CD4-positive, alpha-beta memory T cell (primary cell): Measurements from ENCODE around the gene RNU7-1. TPM values are rescaled to one million over a fixed set of nuclear protein-coding genes. Genes with fewer than 3 reads are reported as not detected.
A peak's percentile ranks its signal among the peaks of the same experiment; 100 is the strongest.

ENCODE experiments used
- CTCF ChIA-PET: fragments of 350-600 bp; sonication (Branson Sonifier 250); formaldehyde crosslinking; loops from one replicate; lab custom pipeline; 2021; ENCODE audit warnings: inconsistent platforms; ENCODE audit not compliant: partially characterized antibody; lab: Charles Lee
- POLR2A ChIA-PET: fragments of 350-600 bp; sonication (Branson Sonifier 250); formaldehyde crosslinking; loops from one replicate; lab custom pipeline; 2021; ENCODE audit not compliant: partially characterized antibody; lab: Charles Lee
- DNase-seq, 5 donors: peaks; one replicate each; pipeline versions ENCODE4 v3.0.0 to v3.0.0-alpha.2; 2020 to 2022; ENCODE audit warnings: mixed read lengths in 1 of 5
- H3K27ac ChIP-seq: one replicate; pipeline ENCODE4 v1.7.0; 2013; ENCODE audit warnings: low read depth, low read length
- H3K27me3 ChIP-seq: 2 replicates; pipeline ENCODE4 v1.7.0; 2013; ENCODE audit warnings: mild to moderate bottlenecking, low read length, moderate library complexity; ENCODE audit not compliant: insufficient read depth
- H3K36me3 ChIP-seq: 2 replicates; pipeline ENCODE4 v1.7.0; 2013; ENCODE audit warnings: mild to moderate bottlenecking, low read length, moderate library complexity; ENCODE audit not compliant: insufficient read depth
- H3K4me1 ChIP-seq: 2 replicates; pipeline ENCODE4 v1.7.0; 2013; ENCODE audit warnings: mild to moderate bottlenecking, low read length, moderate library complexity; ENCODE audit not compliant: insufficient read depth
- H3K4me3 ChIP-seq, 2 donors: one replicate each; pipeline ENCODE4 v1.7.0; 2013; ENCODE audit warnings: low read length in 2 of 2, mild to moderate bottlenecking in 1 of 2
- H3K9me3 ChIP-seq, 2 donors: one replicate each; pipeline ENCODE4 v1.7.0; 2013; ENCODE audit warnings: low read length in 2 of 2, control low read depth in 1 of 2; ENCODE audit not compliant: control insufficient read depth in 1 of 2
- H3K27ac Mint-ChIP-seq, 7 donors: one replicate each; pipeline ENCODE4 v1.8.0; 2020 to 2021; ENCODE audit warnings: mixed read lengths in 7 of 7, mild to moderate bottlenecking in 6 of 7, inconsistent platforms in 3 of 7, moderate library complexity in 3 of 7
- H3K27me3 Mint-ChIP-seq, 2 donors: one replicate each; pipeline ENCODE4 v1.8.0; 2020 to 2021; ENCODE audit warnings: mixed read lengths in 2 of 2
- H3K36me3 Mint-ChIP-seq, 2 donors: one replicate each; pipeline ENCODE4 v1.8.0; 2020 to 2021; ENCODE audit warnings: mixed read lengths in 2 of 2, inconsistent platforms in 1 of 2, mild to moderate bottlenecking in 1 of 2
- H3K4me1 Mint-ChIP-seq, 4 donors: one replicate each; pipeline ENCODE4 v1.8.0; 2020 to 2021; ENCODE audit warnings: mixed read lengths in 4 of 4, mild to moderate bottlenecking in 1 of 4
- H3K4me3 Mint-ChIP-seq, 8 donors: one replicate each; pipeline ENCODE4 v1.8.0; 2020 to 2021; ENCODE audit warnings: mixed read lengths in 8 of 8, mild to moderate bottlenecking in 7 of 8, moderate library complexity in 6 of 8, inconsistent platforms in 3 of 8
- H3K9me3 Mint-ChIP-seq, 8 donors: one replicate each; pipeline ENCODE4 v1.8.0; 2020 to 2021; ENCODE audit warnings: mixed read lengths in 8 of 8, mild to moderate bottlenecking in 5 of 8, inconsistent platforms in 3 of 8, moderate library complexity in 1 of 8
- intact Hi-C: fragments of 100-400 bp; cut with micrococcal nuclease; formaldehyde crosslinking; loops from one replicate; pipeline ENCODE4 v1.15.1; 2023
- polyA plus RNA-seq, 2 donors: library from polyadenylated mRNA; unstranded; fragments of 300-500 nt; fragmentation: Illumina TruSeq; gene quantifications; one replicate each; pipeline ENCODE4 v1.2.3, GENCODE V29; 2021
- total RNA-seq, 2 experiments: library from RNA; stranded (reverse); gene quantifications; one replicate each; pipeline ENCODE4 v1.2.3, GENCODE V29; 2021

The RNU7-1 gene
- total and polyA plus RNA-seq, 4 experiments from 2014 or later = not detected

DNA sequence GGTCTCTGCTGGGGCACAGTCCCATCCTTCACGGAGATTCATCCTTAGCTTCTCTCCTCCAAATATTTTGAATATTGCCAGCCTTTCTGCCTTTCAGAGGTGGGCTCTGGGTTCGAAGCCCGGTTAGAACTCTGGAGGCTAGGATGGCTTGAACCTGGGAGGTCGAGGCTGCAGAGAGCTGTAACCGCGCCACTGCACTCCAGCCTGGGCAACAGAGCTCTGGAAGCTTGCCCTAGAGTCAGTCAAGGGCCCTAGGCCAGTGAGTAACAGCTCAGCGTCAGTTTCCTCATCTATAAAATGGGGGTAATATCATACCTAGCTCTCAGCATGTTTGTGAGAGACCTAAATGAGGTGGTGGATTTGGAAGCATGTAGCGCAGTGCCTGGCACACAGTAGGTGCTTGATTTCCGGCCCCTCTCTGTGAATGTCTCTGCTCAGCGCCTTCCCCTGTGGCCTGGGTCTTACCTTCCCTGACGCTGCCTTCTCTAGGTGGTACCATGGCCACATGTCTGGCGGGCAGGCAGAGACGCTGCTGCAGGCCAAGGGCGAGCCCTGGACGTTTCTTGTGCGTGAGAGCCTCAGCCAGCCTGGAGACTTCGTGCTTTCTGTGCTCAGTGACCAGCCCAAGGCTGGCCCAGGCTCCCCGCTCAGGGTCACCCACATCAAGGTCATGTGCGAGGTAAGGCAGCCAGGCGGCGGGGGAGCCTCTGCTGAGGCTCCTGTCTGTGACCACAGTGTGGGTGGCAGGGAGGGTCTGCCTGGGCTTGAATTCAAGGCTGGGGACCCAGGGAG, 10.9 kb downstream of the RNU7-1 start:
- Mint-ChIP-seq H3K36me3 (peaks cover 38 to 75% of the 10 kb centered on the region in 2 donors), H3K27ac (peak overlapping the region; percentile 89 to 98 (median 96)), H3K9me3 (peaks cover 0 to 2% (median 0%) of the 10 kb centered on the region in 8 donors), H3K4me3 (peak overlapping the region; percentile 94 to 100 (median 98)), H3K27me3 (peaks cover 0 to 3% of the 10 kb centered on the region in 2 donors), H3K4me1 (peaks cover 62 to 97% (median 66%) of the 10 kb centered on the region in 4 donors)
- intact Hi-C loops = no loop called here
- CTCF ChIA-PET = interaction anchor here (1.1 to 13.5 kb wide), 5 partner anchors 9 to 31 kb away, joined by 3 to 774 read pairs (median 5); partner anchors contain the start of genes C12orf57, PTPN6 and RNU7-1
- no peaks in the 10 kb centered on the region for H3K9me3 ChIP-seq
- peak overlapping the region; percentile 81 to 82 for H3K4me3 ChIP-seq
- H3K36me3 ChIP-seq = peaks cover 35% of the 10 kb centered on the region
- peak in 1 of 5 donors; percentile 35 for DNase-seq
- POLR2A ChIA-PET = interaction anchor here (1.3 to 22.1 kb wide), 4 partner anchors 6 to 103 kb away, joined by 4 to 1807 read pairs (median 907); partner anchors contain the start of genes C12orf57, CDCA3, PTPN6 and RNU7-1
- peaks cover 81% of the 10 kb centered on the region for H3K4me1 ChIP-seq
- peak overlapping the region; percentile 96 for H3K27ac ChIP-seq
- no peaks in the 10 kb centered on the region for H3K27me3 ChIP-seq

DNA sequence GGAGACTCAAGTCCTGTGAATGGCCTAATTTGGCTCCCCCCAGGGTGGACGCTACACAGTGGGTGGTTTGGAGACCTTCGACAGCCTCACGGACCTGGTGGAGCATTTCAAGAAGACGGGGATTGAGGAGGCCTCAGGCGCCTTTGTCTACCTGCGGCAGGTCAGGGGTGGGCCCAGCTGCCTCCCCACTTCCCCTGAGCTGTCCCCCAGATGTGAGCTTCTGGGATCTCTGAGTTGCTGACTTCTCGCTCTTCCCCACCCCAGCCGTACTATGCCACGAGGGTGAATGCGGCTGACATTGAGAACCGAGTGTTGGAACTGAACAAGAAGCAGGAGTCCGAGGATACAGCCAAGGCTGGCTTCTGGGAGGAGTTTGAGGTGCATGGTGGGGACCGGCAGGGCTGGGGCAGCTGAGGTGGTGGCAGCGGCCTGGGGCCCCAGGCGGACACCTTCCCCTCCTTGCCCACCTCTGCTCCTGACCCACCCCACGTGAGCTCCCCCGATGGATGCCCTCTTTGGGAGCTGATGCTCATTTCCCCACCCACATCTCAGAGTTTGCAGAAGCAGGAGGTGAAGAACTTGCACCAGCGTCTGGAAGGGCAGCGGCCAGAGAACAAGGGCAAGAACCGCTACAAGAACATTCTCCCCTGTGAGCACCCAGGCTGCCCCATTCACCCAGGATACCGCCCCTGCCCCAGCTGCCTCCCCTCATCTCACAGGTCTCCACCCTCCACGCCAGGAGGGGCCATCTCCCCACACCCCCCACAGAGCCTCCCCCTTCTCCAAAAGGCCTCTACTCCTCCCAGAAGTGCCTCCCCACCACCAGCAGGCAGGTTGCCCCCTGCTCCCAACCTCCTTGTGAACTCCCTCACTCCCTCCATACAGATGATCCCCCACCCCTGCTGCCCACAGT, 11.7 kb downstream of the RNU7-1 start:
- no peaks in the 10 kb centered on the region for H3K27me3 ChIP-seq
- ChIA-PET POLR2A (interaction anchor here (1.3 to 22.1 kb wide), 4 partner anchors 5 to 104 kb away, joined by 4 to 1807 read pairs (median 907); partner anchors contain the start of genes C12orf57, CDCA3, PTPN6 and RNU7-1), CTCF (interaction anchor here (1.1 to 13.5 kb wide), 5 partner anchors 8 to 31 kb away, joined by 3 to 774 read pairs (median 5); partner anchors contain the start of genes C12orf57, PTPN6 and RNU7-1)
- Mint-ChIP-seq H3K27me3 (peaks cover 0 to 3% of the 10 kb centered on the region in 2 donors), H3K4me1 (peaks cover 56 to 97% (median 63%) of the 10 kb centered on the region in 4 donors), H3K27ac (peak overlapping the region; percentile 89 to 99 (median 96)), H3K36me3 (peaks cover 38 to 75% of the 10 kb centered on the region in 2 donors), H3K4me3 (peak overlapping the region in 7 of 8 donors; percentile 94 to 100 (median 98)), H3K9me3 (peaks cover 0 to 2% (median 0%) of the 10 kb centered on the region in 8 donors)
- peak overlapping the region in 1 of 2 donors; percentile 82 for H3K4me3 ChIP-seq
- H3K4me1 ChIP-seq = peaks cover 81% of the 10 kb centered on the region
- intact Hi-C loops = no loop called here
- peaks cover 39% of the 10 kb centered on the region for H3K36me3 ChIP-seq
- DNase-seq = peak in 1 of 5 donors; percentile 35
- no peaks in the 10 kb centered on the region for H3K9me3 ChIP-seq
- peak overlapping the region; percentile 96 for H3K27ac ChIP-seq

DNA sequence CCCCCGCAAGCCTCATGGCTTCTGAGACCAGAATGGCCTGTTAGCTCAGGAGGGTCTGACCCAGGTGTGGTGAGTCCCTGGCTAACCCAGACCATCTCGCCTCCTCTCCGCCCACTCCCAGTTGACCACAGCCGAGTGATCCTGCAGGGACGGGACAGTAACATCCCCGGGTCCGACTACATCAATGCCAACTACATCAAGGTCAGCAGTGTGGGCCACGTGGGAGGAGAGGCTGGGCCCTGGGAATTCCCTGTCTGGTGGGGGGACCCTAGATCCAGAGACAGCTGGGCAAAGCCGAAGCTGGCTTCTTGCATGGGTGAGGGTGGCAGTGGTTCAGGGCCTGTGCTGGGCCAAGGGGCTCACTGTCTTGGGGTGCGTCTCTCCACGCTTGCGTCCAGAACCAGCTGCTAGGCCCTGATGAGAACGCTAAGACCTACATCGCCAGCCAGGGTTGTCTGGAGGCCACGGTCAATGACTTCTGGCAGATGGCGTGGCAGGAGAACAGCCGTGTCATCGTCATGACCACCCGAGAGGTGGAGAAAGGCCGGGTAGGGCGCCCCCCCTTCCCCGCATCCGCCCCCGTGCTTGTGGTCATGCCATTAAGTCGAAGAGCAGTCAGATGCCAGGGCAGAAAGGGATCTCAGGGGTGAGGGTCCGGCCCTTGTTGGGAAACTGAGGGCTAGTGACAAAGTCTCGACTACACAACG, 12.6 kb downstream of the RNU7-1 start:
- intact Hi-C loops = no loop called here
- Histone ChIP-seq H3K27ac (peak overlapping the region; percentile 96), H3K36me3 (peaks cover 42% of the 10 kb centered on the region), H3K4me3 (peak overlapping the region in 1 of 2 donors; percentile 11), H3K9me3 (no peaks in the 10 kb centered on the region), H3K4me1 (peaks cover 82% of the 10 kb centered on the region), H3K27me3 (no peaks in the 10 kb centered on the region)
- Mint-ChIP-seq H3K27ac (peak overlapping the region; percentile 89 to 99 (median 95)), H3K27me3 (peaks cover 0 to 3% of the 10 kb centered on the region in 2 donors), H3K4me1 (peaks cover 59 to 97% (median 66%) of the 10 kb centered on the region in 4 donors), H3K36me3 (peaks cover 42 to 77% of the 10 kb centered on the region in 2 donors), H3K4me3 (peak overlapping the region in 7 of 8 donors; percentile 44 to 98 (median 76)), H3K9me3 (peaks cover 0 to 2% (median 0%) of the 10 kb centered on the region in 8 donors)
- ChIA-PET POLR2A (interaction anchor here (1.3 to 22.1 kb wide), 6 partner anchors 4 to 105 kb away, joined by 4 to 1807 read pairs (median 18); partner anchors contain the start of genes C12orf57, CDCA3, PTPN6 and RNU7-1), CTCF (interaction anchor here (1.1 to 13.5 kb wide), 4 partner anchors 9 to 32 kb away, joined by 5 to 774 read pairs (median 12); partner anchors contain the start of genes C12orf57, PTPN6 and RNU7-1)
- DNase-seq = peak in 1 of 5 donors; percentile 58

DNA sequence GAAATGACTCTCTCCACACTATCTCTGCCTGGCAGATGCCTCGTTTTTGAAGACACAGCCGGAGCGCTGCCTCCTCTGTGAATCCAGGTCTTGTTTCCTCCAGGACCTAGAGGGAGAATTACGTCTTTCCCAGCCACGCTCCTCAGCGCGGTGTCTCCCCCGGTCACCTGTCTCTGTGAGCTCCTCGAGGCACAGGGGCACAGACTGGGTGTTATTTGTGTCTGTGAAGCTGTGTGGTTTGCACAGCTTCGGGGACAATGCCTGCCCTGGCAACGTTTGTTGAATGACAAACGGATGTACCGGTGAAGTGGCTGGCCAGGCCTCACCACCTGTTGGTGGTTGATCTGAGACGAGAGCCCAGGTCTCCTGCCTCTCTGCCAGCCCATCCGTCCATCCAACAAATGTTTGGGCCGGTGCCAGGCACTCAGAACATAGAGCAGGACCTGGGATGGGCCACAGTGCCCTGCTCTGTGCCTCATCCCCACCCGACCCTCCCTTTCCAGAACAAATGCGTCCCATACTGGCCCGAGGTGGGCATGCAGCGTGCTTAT, 13.6 kb downstream of the RNU7-1 start:
- Histone ChIP-seq H3K36me3 (peaks cover 42% of the 10 kb centered on the region), H3K27me3 (no peaks in the 10 kb centered on the region), H3K9me3 (no peaks in the 10 kb centered on the region), H3K27ac (peak overlapping the region; percentile 96), H3K4me3 (peak overlapping the region in 1 of 2 donors; percentile 12), H3K4me1 (peaks cover 93% of the 10 kb centered on the region)
- ChIA-PET POLR2A (interaction anchor here (1.5 to 22.1 kb wide), 5 partner anchors 3 to 89 kb away, joined by 4 to 1807 read pairs (median 51); partner anchors contain the start of genes C12orf57, PTPN6, RNU7-1 and SPSB2), CTCF (interaction anchor here (3.6 to 13.5 kb wide), 2 partner anchors 11 to 13 kb away, joined by 13 to 774 read pairs; partner anchors contain the start of genes C12orf57, PTPN6 and RNU7-1)
- peak in 3 of 5 donors; percentile 36 to 59 (median 42) for DNase-seq
- H3K27me3 Mint-ChIP-seq = peaks cover 0 to 3% of the 10 kb centered on the region in 2 donors
- peak overlapping the region; percentile 44 to 98 (median 73) for H3K4me3 Mint-ChIP-seq
- H3K36me3 Mint-ChIP-seq = peaks cover 43 to 79% of the 10 kb centered on the region in 2 donors
- intact Hi-C loops = no loop called here
- H3K9me3 Mint-ChIP-seq = no peaks in the 10 kb centered on the region
- peaks cover 69 to 100% (median 77%) of the 10 kb centered on the region in 4 donors for H3K4me1 Mint-ChIP-seq
- peak overlapping the region; percentile 89 to 99 (median 96) for H3K27ac Mint-ChIP-seq

DNA sequence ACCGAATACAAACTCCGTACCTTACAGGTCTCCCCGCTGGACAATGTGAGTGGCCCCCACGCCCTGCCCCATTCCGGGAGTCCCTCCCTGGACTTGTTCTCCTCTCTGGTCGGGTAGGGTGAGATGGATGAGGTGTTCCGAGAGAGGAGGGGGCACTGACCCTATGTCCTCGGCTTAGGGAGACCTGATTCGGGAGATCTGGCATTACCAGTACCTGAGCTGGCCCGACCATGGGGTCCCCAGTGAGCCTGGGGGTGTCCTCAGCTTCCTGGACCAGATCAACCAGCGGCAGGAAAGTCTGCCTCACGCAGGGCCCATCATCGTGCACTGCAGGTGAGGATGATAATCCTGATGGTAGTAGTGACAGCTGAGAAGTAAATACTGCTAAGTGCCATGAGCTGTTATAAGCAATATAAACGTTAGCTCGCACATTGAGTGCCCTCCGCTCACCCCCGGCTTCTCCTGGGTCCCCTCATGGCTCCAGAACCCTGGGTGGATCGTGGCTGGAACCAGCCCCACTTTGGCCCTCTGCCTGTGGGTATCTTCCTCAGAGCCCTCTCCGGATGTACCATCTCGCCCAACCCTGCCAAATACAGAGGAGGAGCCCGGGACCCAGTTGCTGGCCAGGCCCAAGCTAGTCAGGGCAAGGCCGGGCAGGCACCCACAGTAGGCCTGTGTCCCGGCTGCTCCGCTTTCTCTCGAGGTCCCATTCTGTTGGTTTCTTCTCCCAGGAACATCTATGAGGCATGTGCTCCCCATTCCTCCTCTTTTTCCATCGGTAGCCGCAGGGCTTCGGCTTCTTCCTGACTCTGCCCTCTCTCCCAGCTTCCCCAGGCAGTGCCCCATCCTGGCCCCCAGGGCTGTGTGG, 14.4 kb downstream of the RNU7-1 start:
- Mint-ChIP-seq H3K4me1 (peaks cover 69 to 96% (median 79%) of the 10 kb centered on the region in 4 donors), H3K27me3 (peaks cover 0 to 3% of the 10 kb centered on the region in 2 donors), H3K4me3 (peak overlapping the region; percentile 73 to 97 (median 94)), H3K27ac (peak overlapping the region; percentile 98 to 100 (median 99)), H3K9me3 (no peaks in the 10 kb centered on the region), H3K36me3 (peaks cover 37 to 72% of the 10 kb centered on the region in 2 donors)
- ChIA-PET POLR2A (interaction anchor here (1.0 to 13.5 kb wide), 13 partner anchors 11 to 487 kb away, joined by 3 to 1807 read pairs (median 8); partner anchors contain the start of genes ATN1, C12orf57, C1RL and LPCAT3), CTCF (interaction anchor here (0.9 to 13.5 kb wide), 7 partner anchors 10 to 145 kb away, joined by 3 to 774 read pairs (median 4); partner anchors contain the start of genes C12orf57, PTPN6, RNU7-1 and SPSB2)
- peak overlapping the region; percentile 96 for H3K27ac ChIP-seq
- H3K4me3 ChIP-seq = peak overlapping the region; percentile 27 to 58
- intact Hi-C loops = no loop called here
- DNase-seq = no peak
- no peaks in the 10 kb centered on the region for H3K9me3 ChIP-seq
- no peaks in the 10 kb centered on the region for H3K27me3 ChIP-seq
- peaks cover 42% of the 10 kb centered on the region for H3K36me3 ChIP-seq
- peaks cover 100% of the 10 kb centered on the region for H3K4me1 ChIP-seq
